GM21360 (cell line): Measurements from ENCODE around the gene NTS.

Experiments used
- ATAC-seq: cut with Tn5 transposase; IDR thresholded peaks from one replicate; pipeline ENCODE4 v1.9.1; 2021; ENCODE audit warnings: mild to moderate bottlenecking, moderate library complexity; ENCODE audit not compliant: unreplicated experiment

The NTS gene

DNA sequence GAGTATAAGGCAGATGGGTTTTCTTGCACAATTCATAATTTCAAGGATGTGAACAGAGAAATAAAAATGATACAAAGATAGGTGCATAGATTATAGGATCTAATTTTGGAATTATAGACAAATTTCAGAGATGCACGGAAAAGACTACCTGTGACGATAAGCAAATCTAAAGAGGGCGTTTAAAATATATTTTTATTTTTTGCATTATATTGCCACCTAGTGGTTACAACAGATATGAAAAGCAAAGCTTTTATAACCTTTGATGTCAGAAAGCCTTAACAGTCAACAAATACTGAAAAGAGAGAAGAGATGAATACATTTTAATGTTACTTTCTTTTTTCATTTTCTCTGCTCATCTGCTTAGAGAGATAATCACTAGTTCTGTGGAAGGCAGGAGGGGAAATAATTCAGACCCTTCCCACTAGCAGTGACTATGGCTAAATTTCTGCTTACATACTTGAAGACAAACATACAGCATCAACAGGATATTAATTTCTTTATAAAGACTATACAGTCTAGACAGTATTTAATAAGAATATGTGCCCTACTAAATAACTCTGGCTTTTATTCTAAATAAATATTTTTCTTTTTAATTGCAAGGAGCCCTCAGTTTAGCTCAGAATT lies 46.3 kb downstream of the NTS start:
- ATAC-seq, result peak; percentile 79

DNA sequence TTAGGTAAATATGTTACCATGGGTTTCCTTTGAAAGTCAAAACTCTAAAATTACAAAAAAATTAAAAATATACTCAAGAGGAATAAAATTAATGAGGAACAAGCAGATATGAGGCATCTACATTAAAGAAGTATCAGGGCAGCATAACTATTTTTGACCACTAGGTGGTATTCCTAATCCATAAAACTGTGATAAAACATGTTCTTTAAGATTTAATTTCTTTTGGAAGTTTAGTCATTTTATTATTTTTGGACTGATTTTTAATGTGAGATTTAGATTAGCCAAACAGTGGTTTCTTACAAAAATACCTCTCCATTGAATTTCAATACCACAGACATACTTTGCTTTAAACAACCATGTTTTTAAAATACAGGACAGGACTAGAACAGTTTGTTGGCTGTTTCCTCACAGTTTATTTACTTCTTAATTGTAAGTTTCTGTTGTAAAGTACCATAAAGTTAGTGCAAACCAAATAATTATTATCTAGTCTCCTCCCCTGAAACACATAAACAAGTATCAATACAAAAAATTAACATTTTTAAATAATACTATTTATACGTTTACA lies 49.8 kb downstream of the NTS start:
- no peak for ATAC-seq

DNA sequence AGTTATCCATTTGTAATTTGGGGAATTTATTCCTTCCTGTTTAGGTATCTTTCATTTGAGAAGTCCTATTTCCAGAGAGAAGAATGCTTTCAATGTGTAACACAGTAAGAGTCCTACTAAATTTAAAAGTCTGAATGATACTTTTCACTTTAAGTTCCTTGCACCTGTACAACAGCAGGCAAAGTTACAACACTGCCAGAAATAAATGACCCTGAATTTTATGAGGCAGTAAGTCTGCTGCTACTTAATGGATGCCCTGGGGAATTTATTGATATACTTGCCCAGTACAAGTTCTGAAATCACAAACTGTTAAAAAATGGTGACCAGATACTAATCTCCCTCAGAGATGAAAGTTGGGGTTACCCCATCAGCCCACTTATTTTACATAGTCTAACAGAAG lies 53.1 kb downstream of the NTS start:
- no peak for ATAC-seq
